GM19023 (cell line): ENCODE results near the gene NEK6.

ENCODE experiments used
- ATAC-seq: cut with Tn5 transposase; IDR thresholded peaks from one replicate; pipeline ENCODE4 v1.9.1; 2021; ENCODE audit warnings: mild to moderate bottlenecking, moderate library complexity; ENCODE audit not compliant: unreplicated experiment

Gene NEK6

GRCh38 chr9:124260769-124261603 lies 3.2 kb downstream of the NEK6 start:
- ATAC-seq, result no peak

- ATAC-seq, result no peak
Measured at GRCh38 chr9:124261736-124262648, 4.2 kb downstream of the NEK6 start.

GRCh38 chr9:124262649-124262972 lies 4.9 kb downstream of the NEK6 start:
- ATAC-seq, result no peak

GRCh38 chr9:124263213-124263612 lies 5.5 kb downstream of the NEK6 start:
- no peak for ATAC-seq

GRCh38 chr9:124263800-124264426 lies 6.2 kb downstream of the NEK6 start:
- ATAC-seq, result no peak

GRCh38 chr9:124264823-124265233 lies 7.1 kb downstream of the NEK6 start:
- ATAC-seq, result no peak

- ATAC-seq, result no peak
Measured at GRCh38 chr9:124265551-124265950, 7.8 kb downstream of the NEK6 start.

GRCh38 chr9:124266139-124266825 lies 8.5 kb downstream of the NEK6 start:
- no peak for ATAC-seq

- ATAC-seq, result no peak
Measured at GRCh38 chr9:124266826-124267201, 9.1 kb downstream of the NEK6 start.

- ATAC-seq, result no peak
Measured at GRCh38 chr9:124267271-124267807, 9.6 kb downstream of the NEK6 start.

- no peak for ATAC-seq
Measured at GRCh38 chr9:124268248-124268647, 10.5 kb downstream of the NEK6 start.

- ATAC-seq, result no peak
Measured at GRCh38 chr9:124268661-124269060, 10.9 kb downstream of the NEK6 start.

- no peak for ATAC-seq
Measured at GRCh38 chr9:124269556-124269955, 11.8 kb downstream of the NEK6 start.

- no peak for ATAC-seq
Measured at GRCh38 chr9:124270504-124271335, 13.0 kb downstream of the NEK6 start.

- no peak for ATAC-seq
Measured at GRCh38 chr9:124271660-124272059, 13.9 kb downstream of the NEK6 start.

- ATAC-seq, result no peak
Measured at GRCh38 chr9:124272118-124272517, 14.4 kb downstream of the NEK6 start.

- no peak for ATAC-seq
Measured at GRCh38 chr9:124272979-124273378, 15.2 kb downstream of the NEK6 start.

GRCh38 chr9:124273427-124274160 lies 15.8 kb downstream of the NEK6 start:
- ATAC-seq, result no peak

- ATAC-seq, result no peak
Measured at GRCh38 chr9:124274226-124274625, 16.5 kb downstream of the NEK6 start.
